GM12864 (cell line): ENCODE measurements around the gene NUP214.

Experiments
- DNase-seq: peaks from one replicate; pipeline ENCODE4 v3.0.0-alpha.2; 2011; ENCODE audit warnings: low read depth
- H3K4me3 ChIP-seq: 2 replicates; pipeline ENCODE4 v1.5.1; 2011; ENCODE audit warnings: mild to moderate bottlenecking, low read depth, low read length, control low read depth
- TF ChIP-seq, protein P1 (sequence below): IDR thresholded peaks from 2 replicates; pipeline ENCODE4 v1.5.1; 2011; ENCODE audit warnings: low read depth, mild to moderate bottlenecking, moderate library complexity, low read length, control low read depth, inconsistent platforms; ENCODE audit errors: missing control alignments

Gene NUP214

DNA sequence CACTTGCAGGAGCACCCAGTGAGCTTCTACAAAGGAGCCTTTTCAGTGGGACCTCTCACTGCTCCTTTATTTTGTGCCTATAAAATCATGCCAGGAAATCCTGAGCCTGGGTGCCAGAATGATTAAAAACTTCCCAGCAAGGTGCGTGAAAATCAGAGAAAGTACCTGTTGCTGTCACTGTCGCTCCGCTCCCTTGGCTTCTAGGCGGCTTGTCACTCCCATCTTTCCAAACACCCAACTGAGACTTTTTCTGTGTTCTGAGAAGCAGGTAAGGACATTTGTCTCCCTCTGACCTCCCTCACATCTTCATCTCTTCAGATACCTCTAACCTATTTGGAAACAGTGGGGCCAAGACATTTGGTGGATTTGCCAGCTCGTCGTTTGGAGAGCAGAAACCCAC, 97.1 kb downstream of the NUP214 start:
- no peak overlapping the region for H3K4me3 ChIP-seq
- no peak for DNase-seq
- TF ChIP-seq, protein P1, sequence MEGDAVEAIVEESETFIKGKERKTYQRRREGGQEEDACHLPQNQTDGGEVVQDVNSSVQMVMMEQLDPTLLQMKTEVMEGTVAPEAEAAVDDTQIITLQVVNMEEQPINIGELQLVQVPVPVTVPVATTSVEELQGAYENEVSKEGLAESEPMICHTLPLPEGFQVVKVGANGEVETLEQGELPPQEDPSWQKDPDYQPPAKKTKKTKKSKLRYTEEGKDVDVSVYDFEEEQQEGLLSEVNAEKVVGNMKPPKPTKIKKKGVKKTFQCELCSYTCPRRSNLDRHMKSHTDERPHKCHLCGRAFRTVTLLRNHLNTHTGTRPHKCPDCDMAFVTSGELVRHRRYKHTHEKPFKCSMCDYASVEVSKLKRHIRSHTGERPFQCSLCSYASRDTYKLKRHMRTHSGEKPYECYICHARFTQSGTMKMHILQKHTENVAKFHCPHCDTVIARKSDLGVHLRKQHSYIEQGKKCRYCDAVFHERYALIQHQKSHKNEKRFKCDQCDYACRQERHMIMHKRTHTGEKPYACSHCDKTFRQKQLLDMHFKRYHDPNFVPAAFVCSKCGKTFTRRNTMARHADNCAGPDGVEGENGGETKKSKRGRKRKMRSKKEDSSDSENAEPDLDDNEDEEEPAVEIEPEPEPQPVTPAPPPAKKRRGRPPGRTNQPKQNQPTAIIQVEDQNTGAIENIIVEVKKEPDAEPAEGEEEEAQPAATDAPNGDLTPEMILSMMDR, result no peak

DNA sequence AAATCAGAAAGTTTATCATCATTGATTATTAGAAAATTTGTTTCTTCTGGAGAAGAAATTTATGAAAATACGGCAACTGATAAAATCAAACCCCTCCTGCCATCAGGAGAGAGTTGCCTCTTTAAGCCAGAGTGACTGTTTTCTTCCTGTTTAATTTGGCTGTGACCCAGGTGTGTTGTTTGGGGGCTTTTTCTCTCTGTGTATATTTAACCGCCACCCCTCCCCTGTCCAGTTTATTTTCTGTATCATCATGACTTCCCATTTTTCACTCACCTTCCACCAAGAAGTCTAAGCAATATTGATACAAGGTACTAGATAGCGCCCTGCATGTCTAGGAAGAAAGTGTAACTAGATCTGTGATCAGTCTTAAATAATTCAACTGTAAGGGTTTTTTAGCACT, 100.8 kb downstream of the NUP214 start:
- TF ChIP-seq, protein P1, result no peak
- no peak overlapping the region for H3K4me3 ChIP-seq
- DNase-seq, result no peak

DNA sequence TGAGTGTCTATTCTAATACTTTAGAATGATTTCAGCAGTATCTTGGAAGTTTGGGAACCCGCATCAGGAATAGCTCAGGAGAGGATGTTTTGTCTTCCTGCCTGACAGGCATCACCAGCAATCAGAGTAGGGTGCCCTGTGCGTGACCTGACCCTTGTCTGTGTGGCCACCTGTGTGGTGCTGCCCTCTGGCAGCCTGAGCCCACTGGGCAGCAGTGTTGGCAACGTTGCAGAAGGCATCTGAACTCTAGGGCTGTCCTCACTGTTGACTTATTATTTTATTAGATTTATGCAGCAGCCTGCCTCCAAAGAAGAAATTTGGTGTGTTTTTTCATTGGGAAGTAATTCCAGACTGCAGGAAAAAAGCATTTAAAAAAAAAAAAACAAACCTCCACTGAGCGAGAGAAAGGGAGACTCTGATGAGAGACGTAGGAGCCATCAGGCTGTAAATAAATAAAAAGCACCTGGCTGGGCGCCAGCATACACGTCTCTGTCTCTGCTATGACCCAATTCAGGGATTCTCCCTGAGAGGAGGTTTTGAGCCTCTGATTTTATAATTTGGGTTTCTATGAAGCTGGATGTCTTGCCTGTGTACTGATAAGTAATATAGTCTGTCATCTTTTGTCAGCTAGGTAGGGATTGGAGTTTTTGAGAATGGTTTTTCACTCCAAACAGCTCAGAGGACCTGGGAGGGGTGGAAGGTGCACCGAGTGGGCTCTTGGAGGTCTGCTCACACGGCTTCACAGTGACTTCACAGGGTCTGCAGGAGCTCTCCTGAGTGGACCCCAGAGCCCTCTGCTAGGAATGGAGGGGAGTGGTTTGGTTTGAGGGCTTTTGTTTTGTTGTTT, 101.9 kb downstream of the NUP214 start:
- TF ChIP-seq, protein P1, result no peak
- H3K4me3 ChIP-seq, result no peak overlapping the region
- DNase-seq, result no peak

DNA sequence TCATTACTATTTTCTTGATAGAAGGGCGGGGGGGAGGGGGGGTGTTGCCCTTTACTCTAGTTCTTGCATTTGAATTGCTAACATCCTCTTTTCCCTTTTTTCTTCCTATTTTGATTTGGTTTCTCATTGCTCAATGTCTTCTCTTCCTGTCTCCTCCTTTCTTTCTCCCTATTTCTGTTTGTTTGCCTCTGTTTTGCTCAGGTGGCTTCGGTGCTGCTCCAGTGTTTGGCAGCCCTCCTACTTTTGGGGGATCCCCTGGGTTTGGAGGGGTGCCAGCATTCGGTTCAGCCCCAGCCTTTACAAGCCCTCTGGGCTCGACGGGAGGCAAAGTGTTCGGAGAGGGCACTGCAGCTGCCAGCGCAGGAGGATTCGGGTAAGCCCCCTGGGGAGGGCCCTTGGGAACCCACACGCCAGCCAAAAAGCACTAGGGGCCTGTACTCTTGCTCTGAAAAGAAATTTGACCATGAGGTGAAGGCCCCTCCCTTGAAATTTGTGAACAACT, 102.6 kb downstream of the NUP214 start:
- no peak overlapping the region for H3K4me3 ChIP-seq

DNA sequence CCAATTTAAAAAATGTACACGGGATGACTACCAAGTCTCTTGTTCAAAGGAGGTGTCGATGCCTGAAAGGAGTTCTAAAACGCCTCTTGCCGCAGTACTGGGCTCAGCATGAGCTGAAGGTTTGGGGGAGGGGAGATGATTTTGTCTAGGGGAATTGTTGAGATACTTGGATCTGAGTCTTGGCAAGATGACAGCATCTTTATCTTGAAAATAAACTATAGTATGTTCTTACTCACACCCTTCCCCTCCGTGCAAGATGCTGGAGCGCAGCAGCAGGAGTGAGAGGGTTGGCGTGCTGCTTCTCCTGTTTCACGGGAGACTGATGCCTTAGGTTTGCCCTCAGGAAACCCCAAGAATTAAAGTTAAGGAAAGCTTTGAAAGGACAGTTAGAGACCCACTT, 103.6 kb downstream of the NUP214 start:
- TF ChIP-seq, protein P1, result no peak
- H3K4me3 ChIP-seq, result no peak overlapping the region
- no peak for DNase-seq

More for the DNA sequence above, 102.6 kb downstream of the NUP214 start:
- no peak for DNase-seq
- TF ChIP-seq, protein P1, result no peak

DNA sequence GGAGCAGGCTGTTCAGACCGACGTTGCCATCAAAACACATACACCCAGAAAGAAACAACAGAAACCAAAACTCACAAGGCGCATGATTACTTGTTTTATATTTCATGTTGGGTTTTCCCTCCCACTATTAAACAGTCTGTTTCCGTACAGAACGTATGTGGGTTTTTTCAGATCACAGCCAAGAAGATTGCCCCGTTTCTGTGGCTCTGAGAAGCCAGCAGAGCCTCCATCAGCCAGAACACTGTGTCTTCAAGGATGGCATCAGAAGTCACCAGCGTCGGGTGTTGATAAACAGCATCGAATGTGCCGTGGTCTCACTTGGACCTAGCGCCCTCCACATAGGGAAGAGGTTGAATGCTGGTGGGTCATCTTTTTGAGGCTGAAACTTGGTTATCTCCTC, 108.2 kb downstream of the NUP214 start:
- TF ChIP-seq, protein P1, result no peak
- no peak for DNase-seq
- no peak overlapping the region for H3K4me3 ChIP-seq

DNA sequence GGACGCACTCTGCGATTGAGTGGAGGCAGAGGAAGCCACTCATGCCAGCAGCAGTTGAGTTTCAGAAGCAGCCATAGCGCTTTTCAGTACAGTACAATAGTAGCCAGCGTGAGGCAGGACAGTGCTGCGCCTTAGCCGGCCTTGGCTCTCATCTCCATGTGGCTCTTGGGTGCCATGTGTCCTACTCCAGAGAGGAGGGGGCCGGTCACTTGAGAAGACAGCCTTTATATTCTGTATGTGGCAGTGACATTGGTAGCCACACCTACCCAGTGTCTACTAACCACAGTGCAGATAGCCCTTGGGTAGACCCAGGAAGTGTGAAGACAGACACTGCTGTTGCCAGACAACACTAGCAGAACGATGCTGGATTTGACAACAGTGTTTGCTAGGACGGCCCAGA, 108.6 kb downstream of the NUP214 start:
- TF ChIP-seq, protein P1, result no peak
- H3K4me3 ChIP-seq, result no peak overlapping the region
- no peak for DNase-seq
